GM13976 (cell line): ENCODE measurements around the gene GTF2IRD1.

Experiments
- DNase-seq: peaks from one replicate; pipeline ENCODE4 v3.0.0; 2012; ENCODE audit warnings: low spot score
- CTCF ChIP-seq: IDR thresholded peaks from 2 replicates; pipeline ENCODE4 v1.5.1; 2012; ENCODE audit warnings: borderline replicate concordance, mild to moderate bottlenecking; ENCODE audit not compliant: insufficient read depth; ENCODE audit errors: extremely low read depth, missing control alignments, control extremely low read depth
- in situ Hi-C: fragments of 300-500 bp; cut with MboI; formaldehyde crosslinking; loops from one replicate; pipeline ENCODE4 v1.12.0; 2022; ENCODE audit warnings: low sequenced_read_pairs, mixed read lengths, inconsistent platforms; ENCODE audit not compliant: unreplicated experiment

GTF2IRD1 gene

GRCh38 chr7:74612015-74612829 is 158.5 kb downstream of the GTF2IRD1 start:
- no peak for TF ChIP-seq CTCF
- in situ Hi-C loops: no loop called here
- no peak for DNase-seq

GRCh38 chr7:74615933-74616780 is 162.5 kb downstream of the GTF2IRD1 start:
- in situ Hi-C loops: no loop called here
- no peak for TF ChIP-seq CTCF
- DNase-seq: no peak

- DNase-seq: peak; percentile 65
- in situ Hi-C loops: no loop called here
- TF ChIP-seq CTCF: no peak
Observed at GRCh38 chr7:74617180-74617744, 163.6 kb downstream of the GTF2IRD1 start.

- TF ChIP-seq CTCF: no peak
- in situ Hi-C loops: no loop called here
- no peak for DNase-seq
Observed at GRCh38 chr7:74619235-74619860, 165.6 kb downstream of the GTF2IRD1 start.

- in situ Hi-C loops: no loop called here
- TF ChIP-seq CTCF: no peak
- DNase-seq: no peak
Observed at GRCh38 chr7:74622228-74622749, 168.6 kb downstream of the GTF2IRD1 start.

GRCh38 chr7:74623135-74623534 is 169.4 kb downstream of the GTF2IRD1 start:
- TF ChIP-seq CTCF: no peak
- no peak for DNase-seq
- in situ Hi-C loops: no loop called here
